GM10266 (cell line): Measurements from ENCODE around the gene SH2D7.

ENCODE experiments used
- DNase-seq: peaks from one replicate; pipeline ENCODE4 v3.0.0; 2012; ENCODE audit errors: extremely low spot score
- TF ChIP-seq, protein P1 (sequence below): IDR thresholded peaks from 2 replicates; pipeline ENCODE4 v1.5.1; 2012; ENCODE audit warnings: mild to moderate bottlenecking, low read depth; ENCODE audit not compliant: control insufficient read depth, insufficient read depth; ENCODE audit errors: missing control alignments

The SH2D7 gene

DNA sequence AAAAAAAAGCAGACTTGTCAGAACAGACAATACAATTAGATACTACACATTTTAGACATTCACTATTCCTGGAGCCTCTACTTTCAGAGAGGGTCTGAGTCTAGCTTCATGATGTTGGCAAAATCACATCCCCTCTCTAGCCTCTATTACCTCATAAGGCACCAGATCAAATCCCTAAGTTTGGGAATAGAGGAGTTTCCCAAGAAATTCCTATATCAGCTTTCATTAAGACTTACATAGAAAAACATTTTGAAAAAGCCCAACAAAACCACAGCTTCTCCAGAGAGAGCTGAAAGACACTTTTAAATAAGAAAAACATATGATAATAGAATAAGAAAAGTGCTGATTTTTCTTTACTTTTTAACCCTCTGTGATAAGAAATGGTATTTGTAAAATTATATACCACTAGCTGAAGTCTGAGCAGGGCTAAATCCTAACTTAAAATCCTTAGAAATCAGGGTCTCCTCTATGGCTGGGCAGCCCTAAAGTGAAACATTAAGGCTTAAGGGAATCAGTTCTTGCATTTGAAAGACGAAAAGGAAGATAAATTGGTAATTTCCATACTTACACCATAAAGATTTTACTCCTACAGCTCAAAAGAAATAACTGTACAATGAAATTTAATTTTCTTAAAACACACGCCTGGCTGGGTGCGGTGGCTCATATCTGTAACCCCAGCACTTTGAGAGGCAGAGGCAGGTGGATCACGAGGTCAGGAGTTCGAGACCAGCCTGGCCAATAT lies 19.1 kb upstream of the SH2D7 start:
- no peak for DNase-seq
- TF ChIP-seq, protein P1, sequence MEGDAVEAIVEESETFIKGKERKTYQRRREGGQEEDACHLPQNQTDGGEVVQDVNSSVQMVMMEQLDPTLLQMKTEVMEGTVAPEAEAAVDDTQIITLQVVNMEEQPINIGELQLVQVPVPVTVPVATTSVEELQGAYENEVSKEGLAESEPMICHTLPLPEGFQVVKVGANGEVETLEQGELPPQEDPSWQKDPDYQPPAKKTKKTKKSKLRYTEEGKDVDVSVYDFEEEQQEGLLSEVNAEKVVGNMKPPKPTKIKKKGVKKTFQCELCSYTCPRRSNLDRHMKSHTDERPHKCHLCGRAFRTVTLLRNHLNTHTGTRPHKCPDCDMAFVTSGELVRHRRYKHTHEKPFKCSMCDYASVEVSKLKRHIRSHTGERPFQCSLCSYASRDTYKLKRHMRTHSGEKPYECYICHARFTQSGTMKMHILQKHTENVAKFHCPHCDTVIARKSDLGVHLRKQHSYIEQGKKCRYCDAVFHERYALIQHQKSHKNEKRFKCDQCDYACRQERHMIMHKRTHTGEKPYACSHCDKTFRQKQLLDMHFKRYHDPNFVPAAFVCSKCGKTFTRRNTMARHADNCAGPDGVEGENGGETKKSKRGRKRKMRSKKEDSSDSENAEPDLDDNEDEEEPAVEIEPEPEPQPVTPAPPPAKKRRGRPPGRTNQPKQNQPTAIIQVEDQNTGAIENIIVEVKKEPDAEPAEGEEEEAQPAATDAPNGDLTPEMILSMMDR: no peak

DNA sequence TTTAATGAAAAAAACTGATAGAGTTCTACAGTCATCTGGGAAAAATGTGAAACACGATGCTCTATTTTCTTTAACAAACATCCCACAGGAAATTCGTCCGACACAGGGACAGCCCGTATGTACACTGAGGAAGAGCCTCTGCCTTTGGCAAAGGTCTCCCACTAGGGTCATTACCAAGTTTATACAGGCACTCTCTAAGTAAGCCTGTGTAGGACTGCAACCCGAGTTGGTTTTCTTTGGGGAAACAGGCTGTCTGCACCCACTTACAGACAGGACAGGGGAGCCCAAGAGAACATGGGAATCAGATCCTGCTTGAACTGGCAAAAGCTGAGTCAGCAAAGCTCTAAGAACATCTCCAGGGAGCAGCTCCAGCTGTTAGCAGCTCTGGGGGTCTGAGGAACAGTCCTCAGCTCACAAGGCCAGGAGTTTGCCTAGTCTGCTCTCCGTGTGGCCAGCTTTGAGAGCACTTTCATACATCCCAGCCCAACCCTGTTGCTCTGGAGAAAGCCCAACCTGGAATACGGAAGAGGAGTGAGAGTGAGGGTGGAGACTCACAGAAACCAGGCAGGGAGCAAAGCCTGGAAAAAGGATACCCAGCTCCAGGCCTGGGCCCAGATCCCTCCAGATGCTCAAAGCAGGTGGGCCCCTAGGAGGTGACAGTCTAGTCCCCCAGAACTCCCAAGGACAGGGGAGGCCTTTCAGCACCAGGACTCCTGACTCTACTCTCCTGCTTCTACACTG lies 16.7 kb upstream of the SH2D7 start:
- DNase-seq: no peak
- TF ChIP-seq, protein P1: no peak

DNA sequence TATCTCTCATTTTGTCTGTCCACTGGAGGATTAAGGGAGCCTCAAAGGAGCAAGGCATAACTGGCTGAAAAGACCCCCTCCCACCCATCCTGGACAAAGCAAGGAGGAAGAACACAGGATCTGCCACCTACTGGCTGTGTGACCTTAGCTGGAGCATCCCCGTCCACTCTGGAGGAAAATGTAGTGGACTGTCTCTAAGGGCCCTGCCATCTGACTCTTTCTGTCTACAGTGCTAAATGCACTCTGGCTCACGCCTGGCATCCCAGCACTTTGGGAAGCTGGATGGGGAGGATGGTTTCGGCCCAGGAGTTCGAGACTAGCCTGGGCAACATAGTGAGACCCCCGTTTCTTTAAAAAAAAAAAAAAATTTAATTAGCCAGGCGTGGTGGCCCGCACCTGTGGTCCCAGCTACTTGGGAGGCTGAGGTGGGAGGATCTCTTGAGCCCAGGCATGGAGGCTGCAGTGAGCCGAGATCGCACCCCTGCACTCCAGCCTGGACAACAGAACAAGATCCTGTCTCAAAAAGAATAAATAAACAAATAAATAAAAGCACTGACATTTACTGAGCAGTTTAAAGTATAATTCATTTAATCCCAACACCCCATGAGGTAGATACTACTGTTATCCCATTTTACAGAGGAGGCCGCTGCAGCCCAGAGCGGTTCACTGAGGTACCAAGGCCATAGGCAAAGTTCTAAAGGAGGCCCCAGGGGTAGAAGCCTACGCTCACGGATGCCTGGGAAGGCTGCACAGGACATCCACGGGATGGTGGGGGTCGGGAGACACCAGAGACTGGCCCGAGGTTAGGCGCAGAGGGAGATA lies 15.9 kb upstream of the SH2D7 start:
- TF ChIP-seq, protein P1: peak; percentile 17

DNA sequence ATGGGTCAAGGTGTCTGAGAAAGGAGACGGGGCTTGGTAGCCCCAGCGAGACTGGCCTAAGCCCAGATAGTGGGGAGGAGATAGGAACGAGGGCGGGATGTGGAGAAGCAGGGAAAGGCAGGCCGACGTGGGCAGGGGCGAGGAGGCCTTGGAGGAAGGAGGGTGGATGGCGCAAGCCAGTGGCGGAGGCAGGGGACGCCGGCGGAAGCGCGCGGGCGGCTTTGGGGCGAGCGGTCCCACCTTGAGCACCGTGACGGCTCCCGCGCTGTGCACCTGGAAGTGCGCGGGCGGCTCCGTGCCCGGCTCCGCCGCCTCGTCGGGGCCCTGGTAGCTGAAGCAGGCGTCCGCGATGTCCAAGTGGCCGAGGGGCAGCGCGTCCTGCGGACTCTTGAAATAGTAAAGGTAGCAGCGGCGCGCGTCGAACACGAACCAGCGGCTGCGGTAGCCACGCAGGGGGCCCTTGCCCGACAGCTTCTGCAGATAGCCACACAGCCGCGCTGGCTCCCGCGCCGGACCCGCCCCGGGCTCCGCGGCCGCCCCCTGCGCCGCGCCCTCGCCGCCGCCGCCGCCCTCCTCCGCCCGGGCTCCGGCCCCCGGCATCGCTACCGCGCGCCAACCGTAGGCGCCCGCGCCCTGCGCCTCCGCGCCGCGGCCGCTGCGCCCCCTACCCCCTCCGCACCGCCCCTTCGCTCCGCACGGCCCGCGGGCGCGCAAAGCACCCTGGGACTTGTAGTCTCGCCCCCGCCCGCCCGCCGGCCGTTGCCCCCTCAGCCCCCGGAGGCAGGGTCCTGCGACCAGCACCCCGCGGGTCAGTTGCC lies 15.1 kb upstream of the SH2D7 start, which contains the start of gene TBC1D2B:
TSS of gene TBC1D2B (minus strand) at position 659 of the 818 bp plus-strand sequence. CDS start at position 600, 59 bp downstream.
- DNase-seq: peak; percentile 80
- TF ChIP-seq, protein P1: peak; percentile 7

More for the DNA sequence above, 15.9 kb upstream of the SH2D7 start:
- DNase-seq: no peak

DNA sequence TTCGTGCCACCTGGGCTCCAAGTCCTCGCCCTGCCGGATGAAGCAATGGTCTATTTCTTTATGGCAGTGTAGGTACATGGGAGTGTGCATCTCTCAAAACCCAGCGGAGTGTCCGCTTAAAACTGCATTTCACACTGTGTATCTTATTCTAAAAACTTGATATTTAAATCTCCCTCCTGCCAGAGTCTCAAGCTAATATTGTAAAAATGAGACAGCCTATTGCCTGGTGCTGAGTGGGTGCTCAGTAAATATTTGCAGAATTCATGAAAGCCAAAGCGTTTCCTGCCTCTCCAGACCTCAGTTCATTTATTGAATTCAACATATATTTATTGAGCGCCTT lies 14.5 kb upstream of the SH2D7 start:
- TF ChIP-seq, protein P1: no peak
- no peak for DNase-seq

DNA sequence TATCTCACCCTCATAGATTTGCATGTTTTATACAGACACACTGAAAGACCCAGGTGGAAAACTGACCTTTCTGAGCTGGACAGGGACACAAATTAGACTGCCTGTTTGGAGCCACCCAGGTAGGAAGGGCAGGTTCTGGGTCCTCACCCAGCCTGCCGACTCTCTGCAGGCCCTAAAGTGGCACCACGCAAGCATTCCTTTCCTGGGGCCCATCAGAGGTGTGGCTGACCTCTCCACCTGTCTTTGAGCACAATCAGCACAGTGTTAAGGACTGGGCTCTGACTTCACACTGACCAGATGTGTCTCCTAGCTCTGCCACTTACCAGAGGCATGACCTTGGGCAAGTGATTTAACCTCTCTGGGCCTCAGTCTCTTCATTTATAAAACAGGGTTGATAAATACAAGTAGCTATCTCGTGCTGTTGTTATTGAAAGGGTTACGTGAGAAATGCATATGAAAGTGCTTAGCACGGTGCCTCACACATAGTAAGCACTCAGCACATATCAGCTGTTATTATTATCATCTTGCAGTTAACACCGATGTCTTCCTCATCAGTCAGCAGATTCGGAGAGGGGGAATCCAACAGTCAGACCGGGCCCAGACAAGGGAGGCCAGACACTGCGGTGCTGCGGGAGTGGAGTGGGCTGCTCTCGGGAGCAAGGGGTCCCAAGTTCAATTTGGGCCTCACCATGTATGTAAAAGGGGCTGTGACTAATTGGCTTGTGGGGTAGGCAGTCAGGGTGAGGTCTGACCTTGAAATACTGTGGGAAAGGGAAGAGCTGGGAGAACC lies 12.9 kb upstream of the SH2D7 start:
- no peak for DNase-seq

More for the DNA sequence above, 12.9 kb upstream of the SH2D7 start:
- TF ChIP-seq, protein P1: no peak
